Glutamatergic neuron (in vitro differentiated cells): Measurements from ENCODE around the gene MCM3AP. TPM values are rescaled to one million over a fixed set of nuclear protein-coding genes. Genes with fewer than 3 reads are reported as not detected.
"Not testable (repeated sequence)": the region's sequence is repeated elsewhere in the genome, so short reads cannot be mapped to it uniquely, and the experiment has no call there.

Source experiments
- DNase-seq: peaks from one replicate; pipeline ENCODE4 v3.0.0; 2022
- H3K27ac Mint-ChIP-seq: one replicate; pipeline ENCODE4 v1.8.0; 2020; ENCODE audit warnings: mild to moderate bottlenecking, mixed read lengths, inconsistent platforms; ENCODE audit not compliant: unreplicated experiment
- H3K27me3 Mint-ChIP-seq: one replicate; pipeline ENCODE4 v1.8.0; 2020; ENCODE audit warnings: mild to moderate bottlenecking, moderate library complexity, mixed read lengths, inconsistent platforms; ENCODE audit not compliant: unreplicated experiment
- H3K36me3 Mint-ChIP-seq: one replicate; pipeline ENCODE4 v1.8.0; 2020; ENCODE audit warnings: mild to moderate bottlenecking, mixed read lengths, inconsistent platforms; ENCODE audit not compliant: unreplicated experiment
- H3K4me1 Mint-ChIP-seq: one replicate; pipeline ENCODE4 v1.8.0; 2020; ENCODE audit warnings: mild to moderate bottlenecking, low read depth, mixed read lengths, inconsistent platforms; ENCODE audit not compliant: unreplicated experiment
- H3K4me3 Mint-ChIP-seq: one replicate; pipeline ENCODE4 v1.8.0; 2020; ENCODE audit warnings: mild to moderate bottlenecking, mixed read lengths, inconsistent platforms; ENCODE audit not compliant: unreplicated experiment
- H3K9me3 Mint-ChIP-seq: one replicate; pipeline ENCODE4 v1.8.0; 2020; ENCODE audit warnings: mild to moderate bottlenecking, moderate library complexity, mixed read lengths, inconsistent platforms; ENCODE audit not compliant: unreplicated experiment
- CTCF ChIP-seq: fragments of 200-600 bp; sonication (generic); IDR thresholded peaks from one replicate; pipeline ENCODE4 v1.5.0; 2021; ENCODE audit not compliant: partially characterized antibody, unreplicated experiment
- total RNA-seq: library from RNA; stranded (reverse); fragmentation: NEBNext Ultra II Directional; extraction: Animal tissue kit (Norgen Biotek cat#: 25700); gene quantifications from one replicate; pipeline ENCODE4 v1.2.1, GENCODE V29; 2021; ENCODE audit not compliant: unreplicated experiment

The MCM3AP gene
- total RNA-seq, 1 donor from 2014 or later, result 121 TPM

GRCh38 chr21:46243325-46243724, 42.1 kb downstream of the MCM3AP start:
- no peak for DNase-seq
- Mint-ChIP-seq H3K27me3 (peaks cover 6% of the 10 kb centered on the region), H3K36me3 (peaks cover 4% of the 10 kb centered on the region), H3K9me3 (peaks cover 4% of the 10 kb centered on the region), H3K4me3 (no peak overlapping the region), H3K4me1 (no peaks in the 10 kb centered on the region), H3K27ac (no peak overlapping the region)
- TF ChIP-seq CTCF, result no peak

GRCh38 chr21:46241577-46241976, 43.8 kb downstream of the MCM3AP start:
- H3K36me3 Mint-ChIP-seq, H3K9me3 Mint-ChIP-seq, H3K27me3 Mint-ChIP-seq, H3K4me1 Mint-ChIP-seq, DNase-seq, H3K4me3 Mint-ChIP-seq, H3K27ac Mint-ChIP-seq: not testable (repeated sequence)

GRCh38 chr21:46239817-46240325, 45.5 kb downstream of the MCM3AP start:
- DNase-seq, result no peak
- Mint-ChIP-seq H3K27me3 (peaks cover 6% of the 10 kb centered on the region), H3K27ac (no peak overlapping the region), H3K4me3 (no peak overlapping the region), H3K4me1 (no peaks in the 10 kb centered on the region), H3K9me3 (peaks cover 1% of the 10 kb centered on the region), H3K36me3 (peaks cover 6% of the 10 kb centered on the region)
- TF ChIP-seq CTCF, result no peak

- TF ChIP-seq CTCF, result no peak
- Mint-ChIP-seq H3K36me3 (peaks cover 30% of the 10 kb centered on the region), H3K9me3 (peaks cover 9% of the 10 kb centered on the region), H3K27ac (no peak overlapping the region), H3K4me3 (no peak overlapping the region), H3K4me1 (no peaks in the 10 kb centered on the region), H3K27me3 (peaks cover 11% of the 10 kb centered on the region)
- DNase-seq, result no peak
These were observed 47.9 kb downstream of the MCM3AP start for GRCh38 chr21:46237474-46237873.

GRCh38 chr21:46234436-46234950, 50.9 kb downstream of the MCM3AP start:
- H3K27me3 Mint-ChIP-seq, result peaks cover 8% of the 10 kb centered on the region
- H3K4me3 Mint-ChIP-seq, result no peak overlapping the region
- peaks cover 45% of the 10 kb centered on the region for H3K36me3 Mint-ChIP-seq
- no peak for DNase-seq
- no peak for TF ChIP-seq CTCF
- H3K4me1 Mint-ChIP-seq, result no peaks in the 10 kb centered on the region
- no peak overlapping the region for H3K27ac Mint-ChIP-seq
- peaks cover 15% of the 10 kb centered on the region for H3K9me3 Mint-ChIP-seq
